H9 (cell line): ENCODE measurements around the gene RAB1B. TPM values are rescaled to one million over a fixed set of nuclear protein-coding genes. Genes with fewer than 3 reads are reported as not detected.
A peak's percentile ranks its signal among the peaks of the same experiment; 100 is the strongest.

Source experiments
- DNase-seq: peaks from one replicate; pipeline ENCODE4 v3.0.0-alpha.2; 2017
- H2AFZ ChIP-seq: one replicate; pipeline ENCODE4 v1.6.1; 2013; ENCODE audit warnings: mild to moderate bottlenecking, low read length, control low read depth, moderate library complexity
- H2AK5ac ChIP-seq: 2 replicates; pipeline ENCODE4 v1.6.1; 2013; ENCODE audit warnings: low read length, control low read depth, mixed read lengths; ENCODE audit not compliant: insufficient read length
- H2BK120ac ChIP-seq: one replicate; pipeline ENCODE4 v1.6.1; 2013; ENCODE audit warnings: low read depth, mild to moderate bottlenecking, low read length, control low read depth, inconsistent platforms; ENCODE audit not compliant: poor library complexity, severe bottlenecking
- H2BK12ac ChIP-seq: 2 replicates; pipeline ENCODE4 v1.6.1; 2013; ENCODE audit warnings: low read length, control low read depth, mixed read lengths, low read depth; ENCODE audit not compliant: insufficient read length
- H2BK15ac ChIP-seq: 2 replicates; pipeline ENCODE4 v1.6.1; 2013; ENCODE audit warnings: low read depth, low read length, control low read depth
- H2BK20ac ChIP-seq: one replicate; pipeline ENCODE4 v1.6.1; 2013; ENCODE audit warnings: low read depth, mild to moderate bottlenecking, low read length, control low read depth, inconsistent platforms; ENCODE audit not compliant: poor library complexity, severe bottlenecking
- H2BK5ac ChIP-seq: 2 replicates; pipeline ENCODE4 v1.6.1; 2013; ENCODE audit warnings: low read length, control low read depth, mixed read lengths; ENCODE audit not compliant: insufficient read length
- H3K14ac ChIP-seq: 2 replicates; pipeline ENCODE4 v1.6.1; 2013; ENCODE audit warnings: low read length, control low read depth; ENCODE audit not compliant: insufficient read depth
- H3K18ac ChIP-seq: 2 replicates; pipeline ENCODE4 v1.6.1; 2013; ENCODE audit warnings: low read depth, mild to moderate bottlenecking, mixed read lengths, low read length, control low read depth; ENCODE audit not compliant: insufficient read length
- H3K23ac ChIP-seq: 2 replicates; pipeline ENCODE4 v1.6.1; 2013; ENCODE audit warnings: low read length, control low read depth, mixed read lengths, low read depth; ENCODE audit not compliant: insufficient read length
- H3K23me2 ChIP-seq: 2 replicates; pipeline ENCODE4 v1.6.1; 2013; ENCODE audit warnings: low read depth, mild to moderate bottlenecking, mixed read lengths, low read length, control low read depth; ENCODE audit not compliant: insufficient read length, poor library complexity, severe bottlenecking
- H3K27ac ChIP-seq: 2 replicates; pipeline ENCODE4 v1.5.1; 2013; ENCODE audit warnings: low read length, control low read depth, mixed read lengths, low read depth; ENCODE audit not compliant: insufficient read length
- H3K27me3 ChIP-seq: 2 replicates; pipeline ENCODE4 v1.6.1; 2013; ENCODE audit warnings: low read length, control low read depth, inconsistent platforms; ENCODE audit not compliant: insufficient read depth
- H3K4ac ChIP-seq: 2 replicates; pipeline ENCODE4 v1.6.1; 2013; ENCODE audit warnings: low read depth, mild to moderate bottlenecking, control low read depth, inconsistent platforms, low read length, moderate library complexity
- H3K4me1 ChIP-seq: 2 replicates; pipeline ENCODE4 v1.6.1; 2013; ENCODE audit warnings: low read length, control low read depth, inconsistent platforms; ENCODE audit not compliant: insufficient read depth
- H3K4me2 ChIP-seq: 2 replicates; pipeline ENCODE4 v1.6.1; 2013; ENCODE audit warnings: low read length, control low read depth, mixed read lengths; ENCODE audit not compliant: insufficient read length, insufficient read depth
- H3K56ac ChIP-seq: 2 replicates; pipeline ENCODE4 v1.6.1; 2013; ENCODE audit warnings: low read depth, mild to moderate bottlenecking, mixed read lengths, low read length, control low read depth; ENCODE audit not compliant: insufficient read length
- H3K79me1 ChIP-seq: 2 replicates; pipeline ENCODE4 v1.6.1; 2013; ENCODE audit warnings: low read depth, mild to moderate bottlenecking, moderate library complexity, low read length, control low read depth, inconsistent platforms; ENCODE audit not compliant: insufficient read depth, poor library complexity, severe bottlenecking
- H3K79me2 ChIP-seq: 2 replicates; pipeline ENCODE4 v1.6.1; 2013; ENCODE audit warnings: low read length, control low read depth, inconsistent platforms; ENCODE audit not compliant: insufficient read depth
- H3K9ac ChIP-seq: 2 replicates; pipeline ENCODE4 v1.6.1; 2013; ENCODE audit warnings: low read length, control low read depth, mixed read lengths; ENCODE audit not compliant: insufficient read length; ENCODE audit errors: extremely low read depth
- H3K9me3 ChIP-seq: one replicate; pipeline ENCODE4 v1.6.1; 2013; ENCODE audit warnings: low read depth, low read length, inconsistent platforms; ENCODE audit not compliant: control insufficient read depth
- H3T11ph ChIP-seq: one replicate; pipeline ENCODE4 v1.6.1; 2013; ENCODE audit warnings: mild to moderate bottlenecking, low read length, control low read depth, inconsistent platforms
- H4K20me1 ChIP-seq: one replicate; pipeline ENCODE4 v1.6.1; 2013; ENCODE audit not compliant: control insufficient read depth, insufficient read length, insufficient read depth
- H4K5ac ChIP-seq: 2 replicates; pipeline ENCODE4 v1.6.1; 2013; ENCODE audit warnings: low read depth, mild to moderate bottlenecking, mixed read lengths, low read length, control low read depth; ENCODE audit not compliant: insufficient read length
- H4K8ac ChIP-seq: replicated peaks from 2 replicates; pipeline ENCODE4 v1.6.1; 2013; ENCODE audit warnings: low read length, control low read depth, mixed read lengths, low read depth; ENCODE audit not compliant: insufficient read length
- H4K91ac ChIP-seq: 2 replicates; pipeline ENCODE4 v1.6.1; 2013; ENCODE audit warnings: low read depth, mild to moderate bottlenecking, moderate library complexity, mixed read lengths, low read length, control low read depth; ENCODE audit not compliant: insufficient read length
- H3K27ac Mint-ChIP-seq, 3 experiments: 2 replicates in 2 of 3; 3 replicates in 1 of 3; pipeline ENCODE4 v1.8.0; 2020 to 2021; ENCODE audit warnings: mixed read lengths in 3 of 3, mild to moderate bottlenecking in 1 of 3, moderate library complexity in 1 of 3
- H3K27me3 Mint-ChIP-seq: 2 replicates; pipeline ENCODE4 v1.8.0; 2021; ENCODE audit warnings: low read depth, mild to moderate bottlenecking, moderate library complexity, mixed read lengths
- H3K36me3 Mint-ChIP-seq, 3 experiments: 2 replicates in 2 of 3; 3 replicates in 1 of 3; pipeline ENCODE4 v1.8.0; 2020 to 2021; ENCODE audit warnings: low read depth in 3 of 3, mixed read lengths in 3 of 3; ENCODE audit not compliant: insufficient read depth in 1 of 3
- H3K4me1 Mint-ChIP-seq, 2 experiments: 2 replicates each; pipeline ENCODE4 v1.8.0; 2020; ENCODE audit warnings: mixed read lengths in 2 of 2
- H3K4me3 Mint-ChIP-seq, 2 experiments: 2 replicates in 1 of 2; 3 replicates in 1 of 2; pipeline ENCODE4 v1.8.0; 2020 to 2021; ENCODE audit warnings: mild to moderate bottlenecking in 2 of 2, mixed read lengths in 2 of 2, moderate library complexity in 1 of 2
- H3K9me3 Mint-ChIP-seq, 2 experiments: 2 replicates in 1 of 2; 3 replicates in 1 of 2; pipeline ENCODE4 v1.8.0; 2020; ENCODE audit warnings: mild to moderate bottlenecking in 2 of 2, mixed read lengths in 2 of 2, moderate library complexity in 1 of 2
- WGBS: extraction: QIAGEN DNeasy Blood & Tissue Kit; methylation state at CpG from one replicate; pipeline ENCODE4 v1.1.7; 2013; ENCODE audit warnings: missing lambda C conversion rate, low lambda C conversion rate, mixed read lengths; ENCODE audit not compliant: insufficient read length; ENCODE audit errors: extremely low coverage; 5-methylcytosine and 5-hydroxymethylcytosine counted together
- total RNA-seq: library from RNA; stranded (reverse); gene quantifications from 2 replicates; pipeline ENCODE4 v1.2.1, GENCODE V29; 2021
- TF ChIP-seq, protein P1 (sequence below): fragments of 200-600 bp; sonication (generic); conservative IDR thresholded peaks from 3 replicates; pipeline ENCODE4 v1.8.0; 2021; ENCODE audit warnings: antibody characterized with exemption, mild to moderate bottlenecking

The RAB1B gene
- total RNA-seq, 1 experiment from 2014 or later, result 118 TPM

GRCh38 chr11:66315498-66315885 is 47.1 kb downstream of the RAB1B start:
- Histone ChIP-seq H4K91ac (no peak overlapping the region), H4K8ac (no peak overlapping the region), H4K20me1 (no peaks in the 10 kb centered on the region), H3K79me2 (no peaks in the 10 kb centered on the region), H3K4ac (no peak overlapping the region), H3K79me1 (no peaks in the 10 kb centered on the region), H2BK5ac (no peak overlapping the region), H3T11ph (no peak overlapping the region), H2BK15ac (no peak overlapping the region), H2BK120ac (no peak overlapping the region), H3K23me2 (peaks cover 12% of the 10 kb centered on the region), H2BK12ac (no peak overlapping the region), H3K23ac (no peak overlapping the region), H3K9me3 (no peaks in the 10 kb centered on the region), H3K4me1 (peaks cover 2% of the 10 kb centered on the region; the same call in 1 of the 2 replicates), H3K27me3 (no peaks in the 10 kb centered on the region), H2AFZ (no peak overlapping the region), H4K5ac (no peak overlapping the region), H2AK5ac (no peak overlapping the region), H3K27ac (no peak overlapping the region), H2BK20ac (no peak overlapping the region), H3K14ac (no peak overlapping the region), H3K9ac (no peak overlapping the region), H3K4me2 (no peak overlapping the region), H3K56ac (no peak overlapping the region), H3K18ac (no peak overlapping the region)
- peaks cover 8 to 18% (median 16%) of the 10 kb centered on the region in 3 experiments for H3K36me3 Mint-ChIP-seq
- peak overlapping the region in 1 of 3 experiments; percentile 91; a peak in 1 of 7 replicates for H3K27ac Mint-ChIP-seq
- peaks cover 14 to 20% of the 10 kb centered on the region in 2 experiments for H3K9me3 Mint-ChIP-seq
- TF ChIP-seq, protein P1, sequence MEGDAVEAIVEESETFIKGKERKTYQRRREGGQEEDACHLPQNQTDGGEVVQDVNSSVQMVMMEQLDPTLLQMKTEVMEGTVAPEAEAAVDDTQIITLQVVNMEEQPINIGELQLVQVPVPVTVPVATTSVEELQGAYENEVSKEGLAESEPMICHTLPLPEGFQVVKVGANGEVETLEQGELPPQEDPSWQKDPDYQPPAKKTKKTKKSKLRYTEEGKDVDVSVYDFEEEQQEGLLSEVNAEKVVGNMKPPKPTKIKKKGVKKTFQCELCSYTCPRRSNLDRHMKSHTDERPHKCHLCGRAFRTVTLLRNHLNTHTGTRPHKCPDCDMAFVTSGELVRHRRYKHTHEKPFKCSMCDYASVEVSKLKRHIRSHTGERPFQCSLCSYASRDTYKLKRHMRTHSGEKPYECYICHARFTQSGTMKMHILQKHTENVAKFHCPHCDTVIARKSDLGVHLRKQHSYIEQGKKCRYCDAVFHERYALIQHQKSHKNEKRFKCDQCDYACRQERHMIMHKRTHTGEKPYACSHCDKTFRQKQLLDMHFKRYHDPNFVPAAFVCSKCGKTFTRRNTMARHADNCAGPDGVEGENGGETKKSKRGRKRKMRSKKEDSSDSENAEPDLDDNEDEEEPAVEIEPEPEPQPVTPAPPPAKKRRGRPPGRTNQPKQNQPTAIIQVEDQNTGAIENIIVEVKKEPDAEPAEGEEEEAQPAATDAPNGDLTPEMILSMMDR, result no peak
- DNase-seq, result no peak
- peaks cover 26 to 37% of the 10 kb centered on the region in 2 experiments for H3K4me1 Mint-ChIP-seq
- H3K4me3 Mint-ChIP-seq, result peak overlapping the region in 1 of 2 experiments; percentile 49; a peak in 3 of 5 replicates
- no CpG with 5 or more reads among the region's 14 CpGs for WGBS
- peaks cover 27% of the 10 kb centered on the region for H3K27me3 Mint-ChIP-seq
